ENCODE results near the gene TNS4.

TNS4 gene

DNA sequence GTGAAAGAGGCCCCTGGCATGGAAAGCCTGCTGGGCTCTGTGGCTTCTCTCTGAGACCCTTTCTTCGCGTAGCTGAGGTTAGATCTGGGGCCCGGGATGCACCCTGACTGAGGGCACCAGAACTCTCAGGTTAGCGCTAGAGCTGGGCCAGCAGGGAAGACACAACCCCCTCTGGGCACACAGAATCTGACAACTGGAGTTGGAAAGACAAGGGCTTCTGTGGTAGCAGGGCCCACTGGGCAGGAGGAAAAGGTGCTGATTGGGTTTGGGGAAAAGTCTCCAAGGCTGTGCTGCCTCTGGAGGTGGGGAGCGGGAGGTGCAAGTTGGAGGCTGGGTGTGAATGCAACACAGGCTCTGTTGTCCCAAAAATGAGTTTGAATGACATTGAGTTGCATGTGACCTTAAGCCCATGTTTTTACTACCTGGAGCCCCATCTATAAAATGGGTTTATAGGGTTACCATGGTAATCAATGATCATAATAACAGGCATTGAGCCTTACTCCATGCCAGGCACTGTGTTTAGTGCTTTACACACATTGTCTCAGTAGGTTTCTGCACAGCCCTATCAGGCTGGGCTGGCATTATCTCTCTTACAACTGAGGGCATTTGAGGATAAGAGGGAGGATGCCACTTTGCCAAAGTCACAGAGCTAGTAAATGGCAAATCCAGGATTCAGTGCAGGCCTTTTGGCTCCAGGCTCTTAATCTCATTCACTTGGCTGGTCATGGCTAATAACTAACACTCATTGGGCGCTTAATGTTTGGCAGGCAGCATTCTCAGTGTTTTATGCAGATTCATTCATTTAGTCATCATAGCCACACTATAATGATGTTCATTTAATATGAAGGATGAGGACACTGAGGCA lies 67.6 kb downstream of the TNS4 start:
- DNase-seq (ENCODE audit: low spot score), result no peak

DNA sequence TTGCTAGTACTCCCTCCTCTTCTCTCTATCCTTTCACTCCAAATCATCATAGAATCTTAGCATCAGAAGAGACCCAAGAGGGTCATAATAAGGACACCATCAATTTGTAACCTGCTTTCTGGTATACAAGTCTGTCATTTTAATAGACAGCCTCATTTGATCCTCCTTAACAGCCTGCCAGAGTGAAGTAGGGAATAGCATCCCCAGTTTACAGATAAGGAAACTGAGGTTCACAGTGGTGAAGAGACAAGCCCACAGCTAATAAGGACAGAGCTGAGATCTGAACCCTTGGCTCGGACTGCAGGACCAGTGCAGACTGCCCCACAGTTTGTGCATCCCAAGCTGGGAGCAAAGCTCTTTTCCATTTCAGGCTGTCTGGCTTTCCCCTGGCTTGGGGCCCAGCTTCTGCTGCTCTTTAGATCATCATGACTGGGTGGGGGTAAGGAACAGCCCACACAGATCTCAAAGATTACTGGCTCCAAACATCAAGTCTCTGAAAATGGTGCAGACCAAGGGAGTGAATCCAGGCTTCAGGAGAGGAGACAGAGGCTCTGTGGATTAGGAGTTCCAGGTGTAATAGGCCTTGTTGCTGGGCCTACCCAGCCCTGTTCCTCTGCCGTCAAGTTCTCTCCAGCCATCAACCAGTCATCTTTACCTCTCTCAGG lies 68.4 kb downstream of the TNS4 start:
- DNase-seq (ENCODE audit: low spot score), result peak; percentile 78

DNA sequence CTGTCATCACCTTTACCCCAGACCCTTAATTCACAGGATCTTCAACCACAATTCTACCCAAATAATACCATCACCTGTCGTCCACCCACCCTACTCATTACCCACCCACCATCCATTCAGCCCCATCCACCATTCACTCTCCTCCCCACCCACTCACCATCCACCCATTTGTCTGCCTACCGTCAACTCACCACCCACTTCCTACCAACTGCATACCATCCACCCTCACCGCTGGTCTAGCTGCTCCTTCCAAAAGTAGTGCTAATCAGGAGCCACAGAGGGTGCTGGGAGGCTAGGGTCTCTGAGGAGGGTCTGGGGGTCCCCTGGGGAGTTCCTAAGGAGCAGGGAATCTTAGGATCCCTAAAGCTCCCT lies 70.2 kb downstream of the TNS4 start:
- no peak for DNase-seq (ENCODE audit: low spot score)

DNA sequence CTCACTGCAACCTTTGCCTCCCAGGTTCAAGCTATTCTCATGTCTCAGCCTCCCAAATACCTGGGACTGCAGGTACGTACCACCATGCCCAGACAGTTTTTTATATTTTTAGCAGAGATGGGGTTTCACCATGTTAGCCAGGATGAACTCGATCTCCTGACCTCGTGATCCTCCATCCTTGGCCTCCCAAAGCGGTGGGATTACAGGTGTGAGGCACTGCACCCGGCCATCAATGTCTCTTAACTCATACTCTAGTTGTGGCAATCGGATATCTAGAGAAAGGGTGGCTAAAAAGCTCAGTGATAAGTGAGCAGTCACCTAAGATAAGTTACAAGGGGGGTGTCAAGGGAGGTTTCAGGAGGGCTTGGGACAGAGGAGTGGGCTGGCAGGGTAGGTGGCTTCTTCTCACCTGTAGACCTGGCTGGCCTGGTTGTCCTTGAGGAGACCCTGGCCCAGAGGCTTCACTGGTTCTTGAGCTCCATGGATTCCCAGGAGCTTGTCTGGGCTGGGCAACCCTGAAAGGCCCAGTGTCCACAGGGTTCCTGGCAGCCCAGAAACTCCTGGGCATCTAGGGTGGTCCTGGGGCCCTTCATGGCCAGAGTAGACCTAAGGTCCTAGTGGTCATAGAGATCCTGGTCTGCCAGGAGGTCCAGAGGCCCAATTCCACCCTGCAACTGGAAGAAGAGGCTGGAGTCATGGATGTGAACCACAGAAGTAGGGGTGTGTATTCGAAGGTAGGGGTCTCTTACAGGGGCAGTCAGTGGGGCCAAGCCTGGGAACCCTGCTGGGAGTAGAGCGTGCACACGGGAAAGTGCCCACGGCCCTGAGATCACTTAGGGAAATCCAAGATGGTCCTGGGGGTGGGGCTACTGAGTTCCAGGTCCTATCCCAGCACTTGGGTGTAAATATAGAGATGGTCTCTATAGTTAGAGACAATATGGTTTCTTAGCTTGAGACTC lies 70.9 kb downstream of the TNS4 start:
- no peak for DNase-seq (ENCODE audit: low spot score)

DNA sequence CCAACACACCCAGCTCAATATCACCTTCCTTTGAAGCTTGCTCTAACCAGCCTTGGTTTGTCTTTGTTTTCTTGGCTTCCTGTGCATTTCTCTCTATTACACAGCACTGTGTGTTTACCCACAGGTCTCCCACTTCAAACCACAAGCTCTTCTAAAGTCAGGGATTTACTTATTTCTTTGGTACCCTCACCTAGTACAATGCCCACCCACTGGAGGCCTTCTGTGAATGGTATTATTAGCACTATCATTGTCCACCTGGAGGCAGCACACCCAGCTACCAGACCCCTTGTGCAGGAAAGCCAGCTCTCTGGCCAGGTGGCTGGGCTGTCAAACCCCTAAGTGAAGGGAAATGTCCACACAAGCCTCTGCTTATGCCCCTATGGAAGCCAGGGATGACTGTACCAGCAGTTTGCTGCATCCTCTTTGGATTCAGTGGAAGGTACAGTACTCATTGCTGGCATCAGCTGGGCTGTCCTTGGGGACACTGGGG lies 74.4 kb downstream of the TNS4 start:
- no peak for DNase-seq (ENCODE audit: low spot score)
